Brain microvascular endothelial cell (primary cell): ENCODE results near the gene TRIM38.

Source experiments
- DNase-seq: peaks from one replicate; pipeline ENCODE4 v3.0.0-alpha.2; 2020
- H3K27ac ChIP-seq: fragments of 250-450 bp; sonication (Bioruptor Pico); 2 replicates; pipeline ENCODE4 v1.5.1; 2020; ENCODE audit warnings: mild to moderate bottlenecking, moderate library complexity
- H3K27me3 ChIP-seq: fragments of 250-450 bp; sonication (Bioruptor Pico); replicated peaks from 2 replicates; pipeline ENCODE4 v1.5.1; 2020; ENCODE audit warnings: mild to moderate bottlenecking
- H3K36me3 ChIP-seq: fragments of 250-450 bp; sonication (Bioruptor Pico); replicated peaks from 2 replicates; pipeline ENCODE4 v1.5.1; 2020; ENCODE audit warnings: mild to moderate bottlenecking
- H3K4me3 ChIP-seq: 2 replicates; pipeline ENCODE4 v1.5.1; 2011; ENCODE audit warnings: low read depth, mild to moderate bottlenecking, control low read depth, low read length, moderate library complexity
- CTCF ChIP-seq: IDR thresholded peaks from 2 replicates; pipeline ENCODE4 v1.5.1; 2011; ENCODE audit warnings: low read depth, mild to moderate bottlenecking, moderate library complexity, low read length, control low read depth, inconsistent platforms; ENCODE audit errors: missing control alignments
- in situ Hi-C: cut with HindIII; loops from 2 replicates; pipeline ENCODE4 v1.10.0; 2017; ENCODE audit warnings: low sequenced_read_pairs, low pct_ligation_motif_present

TRIM38 gene

GRCh38 chr6:25919657-25920056 lies 42.9 kb upstream of the TRIM38 start:
- H3K4me3 ChIP-seq: no peak overlapping the region
- no peak for TF ChIP-seq CTCF
- in situ Hi-C loops: no loop called here
- H3K27me3 ChIP-seq: no peaks in the 10 kb centered on the region
- no peak for DNase-seq
- H3K36me3 ChIP-seq: no peaks in the 10 kb centered on the region
- H3K27ac ChIP-seq: no peak overlapping the region

GRCh38 chr6:25921525-25922203 lies 40.9 kb upstream of the TRIM38 start:
- in situ Hi-C loops: no loop called here
- no peaks in the 10 kb centered on the region for H3K27me3 ChIP-seq
- no peaks in the 10 kb centered on the region for H3K36me3 ChIP-seq
- H3K27ac ChIP-seq: no peak overlapping the region
- TF ChIP-seq CTCF: no peak
- no peak overlapping the region for H3K4me3 ChIP-seq
- DNase-seq: no peak

GRCh38 chr6:25922301-25922700 lies 40.3 kb upstream of the TRIM38 start:
- TF ChIP-seq CTCF: no peak
- H3K4me3 ChIP-seq: no peak overlapping the region
- no peaks in the 10 kb centered on the region for H3K27me3 ChIP-seq
- no peak overlapping the region for H3K27ac ChIP-seq
- in situ Hi-C loops: no loop called here
- H3K36me3 ChIP-seq: no peaks in the 10 kb centered on the region
- DNase-seq: no peak

GRCh38 chr6:25925876-25926275 lies 36.7 kb upstream of the TRIM38 start:
- DNase-seq: no peak
- Histone ChIP-seq H3K27me3 (no peaks in the 10 kb centered on the region), H3K27ac (no peak overlapping the region), H3K4me3 (no peak overlapping the region), H3K36me3 (no peaks in the 10 kb centered on the region)
- no peak for TF ChIP-seq CTCF
- in situ Hi-C loops: no loop called here

GRCh38 chr6:25927178-25927577 lies 35.4 kb upstream of the TRIM38 start:
- Histone ChIP-seq H3K4me3 (no peak overlapping the region), H3K36me3 (no peaks in the 10 kb centered on the region), H3K27ac (no peak overlapping the region), H3K27me3 (no peaks in the 10 kb centered on the region)
- no peak for TF ChIP-seq CTCF
- in situ Hi-C loops: no loop called here
- no peak for DNase-seq

GRCh38 chr6:25927756-25928216 lies 34.8 kb upstream of the TRIM38 start:
- Histone ChIP-seq H3K4me3 (no peak overlapping the region), H3K27ac (no peak overlapping the region), H3K27me3 (no peaks in the 10 kb centered on the region), H3K36me3 (no peaks in the 10 kb centered on the region)
- no peak for DNase-seq
- in situ Hi-C loops: no loop called here
- TF ChIP-seq CTCF: no peak
